GM23248 (cell line): ENCODE results near the gene MACF1. TPM values are rescaled to one million over a fixed set of nuclear protein-coding genes. Genes with fewer than 3 reads are reported as not detected.

Experiments used
- DNase-seq: peaks from one replicate; pipeline ENCODE4 v3.0.0-alpha.2; 2015
- H2AFZ ChIP-seq: fragments of 200-600 bp; sonication (generic); 2 replicates; pipeline ENCODE4 v1.6.1; 2016; ENCODE audit warnings: antibody characterized with exemption
- H3F3A ChIP-seq: fragments of 200-600 bp; sonication (generic); 2 replicates; pipeline ENCODE4 v1.6.1; 2016; ENCODE audit warnings: mild to moderate bottlenecking, antibody characterized with exemption, mixed run types; ENCODE audit not compliant: insufficient read depth
- H3K27ac ChIP-seq: fragments of 200-600 bp; sonication (generic); 2 replicates; pipeline ENCODE4 v1.5.1; 2016; ENCODE audit warnings: mild to moderate bottlenecking
- H3K27me3 ChIP-seq: fragments of 200-600 bp; sonication (generic); replicated peaks from 2 replicates; pipeline ENCODE4 v1.6.1; 2016; ENCODE audit warnings: mild to moderate bottlenecking; ENCODE audit not compliant: insufficient read depth
- H3K36me3 ChIP-seq: fragments of 200-600 bp; sonication (generic); 2 replicates; pipeline ENCODE4 v1.6.1; 2016; ENCODE audit warnings: low read depth, mild to moderate bottlenecking
- H3K4me1 ChIP-seq: fragments of 200-600 bp; sonication (generic); 2 replicates; pipeline ENCODE4 v1.6.1; 2016; ENCODE audit warnings: mild to moderate bottlenecking; ENCODE audit not compliant: insufficient read depth
- H3K4me2 ChIP-seq: fragments of 200-600 bp; sonication (generic); one replicate; pipeline ENCODE4 v1.6.1; 2016; ENCODE audit warnings: mild to moderate bottlenecking; ENCODE audit not compliant: unreplicated experiment
- H3K4me3 ChIP-seq: fragments of 200-600 bp; sonication (generic); 2 replicates; pipeline ENCODE4 v1.5.1; 2016; ENCODE audit warnings: mild to moderate bottlenecking
- H3K79me2 ChIP-seq: fragments of 200-600 bp; sonication (generic); 2 replicates; pipeline ENCODE4 v1.6.1; 2016; ENCODE audit warnings: mild to moderate bottlenecking; ENCODE audit not compliant: insufficient read depth
- H3K9ac ChIP-seq: fragments of 200-600 bp; sonication (generic); 2 replicates; pipeline ENCODE4 v1.6.1; 2016; ENCODE audit warnings: mild to moderate bottlenecking
- H3K9me2 ChIP-seq: fragments of 200-600 bp; sonication (generic); 2 replicates; pipeline ENCODE4 v1.6.1; 2016; ENCODE audit warnings: mixed run types, mild to moderate bottlenecking, moderate library complexity; ENCODE audit not compliant: insufficient read depth
- H3K9me3 ChIP-seq: fragments of 200-600 bp; sonication (generic); one replicate; pipeline ENCODE4 v1.6.1; 2017; ENCODE audit warnings: low read depth
- H4K20me1 ChIP-seq: fragments of 200-600 bp; sonication (generic); 2 replicates; pipeline ENCODE4 v1.6.0; 2016; ENCODE audit not compliant: insufficient read depth
- EZH2 ChIP-seq: fragments of 200-600 bp; sonication (generic); IDR thresholded peaks from 2 replicates; pipeline ENCODE4 v1.6.1; 2018; ENCODE audit warnings: antibody characterized with exemption, mild to moderate bottlenecking; ENCODE audit not compliant: insufficient read depth, poor library complexity, severe bottlenecking
- EZH2phosphoT487 ChIP-seq: fragments of 200-600 bp; sonication (generic); IDR thresholded peaks from 2 replicates; pipeline ENCODE4 v1.6.1; 2018; ENCODE audit warnings: antibody characterized with exemption, moderate library complexity, mild to moderate bottlenecking, low read depth; ENCODE audit not compliant: insufficient read depth
- WGBS, 2 experiments: methylation state at CpG; one replicate each; pipeline ENCODE4 v1.1.6; 2015 to 2017; ENCODE audit warnings: low lambda C conversion rate in 2 of 2, low coverage in 1 of 2; ENCODE audit errors: missing lambda C conversion rate in 2 of 2; 5-methylcytosine and 5-hydroxymethylcytosine counted together
- in situ Hi-C: fragments of 300-500 bp; cut with MboI; formaldehyde crosslinking; loops from 2 replicates; pipeline ENCODE4 v1.15.0; 2020
- polyA plus RNA-seq: library from polyadenylated mRNA; unstranded; fragments of >200 nt; fragmentation: Nextera tagmentation; extraction: Ambion mirVana; gene quantifications from 2 replicates; pipeline ENCODE4 v1.2.1, GENCODE V29; 2016
- total RNA-seq: library from RNA; depleted of rRNA; stranded (reverse); fragments of >200 nt; shearing (Covaris generic); gene quantifications from 2 replicates; pipeline ENCODE4 v1.2.3, GENCODE V29; 2014

Gene MACF1
- total and polyA plus RNA-seq, 2 experiments from 2014 or later = 55.1 to 177 TPM

DNA sequence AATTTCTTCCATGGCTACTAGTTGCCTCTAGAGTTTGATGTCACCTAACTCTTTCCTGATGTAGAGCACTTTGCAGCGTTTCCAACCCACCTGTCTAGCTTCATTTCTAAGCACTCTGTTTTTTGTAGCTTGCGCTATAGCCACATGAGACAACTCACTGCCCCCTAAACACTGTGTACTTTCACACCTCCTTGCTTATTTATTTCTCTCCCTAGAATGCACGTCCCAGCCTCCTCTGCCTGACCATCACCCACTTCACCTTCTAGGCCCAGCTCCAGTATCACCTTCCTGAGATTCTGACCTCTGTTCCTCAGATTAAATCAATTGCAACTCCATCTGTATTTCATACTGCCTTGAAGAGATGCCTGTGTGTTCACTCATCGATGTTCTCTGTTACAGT, 32.5 kb downstream of the MACF1 start:
- no peak for DNase-seq
- WGBS, 2 experiments = 81 to 85% methylated on average over 4 of the region's 4 CpGs
- peaks cover 8% of the 10 kb centered on the region; the same call in 1 of the 2 replicates for H3K4me1 ChIP-seq
- no peak overlapping the region for H3K4me2 ChIP-seq
- no peak overlapping the region for H3K4me3 ChIP-seq
- H3K79me2 ChIP-seq = peaks cover 56% of the 10 kb centered on the region
- H3K9me2 ChIP-seq = no peaks in the 10 kb centered on the region
- H3F3A ChIP-seq = peaks cover 12% of the 10 kb centered on the region
- no peak overlapping the region for H3K27ac ChIP-seq
- no peaks in the 10 kb centered on the region for H3K9me3 ChIP-seq
- peaks cover 7% of the 10 kb centered on the region; the same call in 1 of the 2 replicates for H3K36me3 ChIP-seq
- in situ Hi-C loops = no loop called here
- H3K9ac ChIP-seq = no peak overlapping the region
- H4K20me1 ChIP-seq = no peaks in the 10 kb centered on the region
- TF ChIP-seq EZH2phosphoT487 (no peak), EZH2 (no peak)
- no peak overlapping the region for H2AFZ ChIP-seq
- H3K27me3 ChIP-seq = no peaks in the 10 kb centered on the region

- Histone ChIP-seq H3K79me2 (peaks cover 68% of the 10 kb centered on the region), H3F3A (peaks cover 12% of the 10 kb centered on the region), H3K27me3 (no peaks in the 10 kb centered on the region), H3K9ac (no peak overlapping the region), H3K36me3 (peaks cover 7% of the 10 kb centered on the region; the same call in 1 of the 2 replicates), H3K9me3 (no peaks in the 10 kb centered on the region), H3K9me2 (no peaks in the 10 kb centered on the region), H4K20me1 (no peaks in the 10 kb centered on the region), H2AFZ (no peak overlapping the region), H3K4me2 (peak overlapping the region; percentile 33), H3K4me1 (peaks cover 8% of the 10 kb centered on the region; the same call in 1 of the 2 replicates), H3K4me3 (no peak overlapping the region), H3K27ac (peak overlapping the region; percentile 44)
- TF ChIP-seq EZH2phosphoT487 = no peak
- TF ChIP-seq EZH2 = no peak
- peak; percentile 89 for DNase-seq
- in situ Hi-C loops = no loop called here
- 71 to 81% methylated on average over 1 of the region's 1 CpG for WGBS, 2 experiments
These were observed 34.0 kb downstream of the MACF1 start for GRCh38 chr1:39238476-39238875.

DNA sequence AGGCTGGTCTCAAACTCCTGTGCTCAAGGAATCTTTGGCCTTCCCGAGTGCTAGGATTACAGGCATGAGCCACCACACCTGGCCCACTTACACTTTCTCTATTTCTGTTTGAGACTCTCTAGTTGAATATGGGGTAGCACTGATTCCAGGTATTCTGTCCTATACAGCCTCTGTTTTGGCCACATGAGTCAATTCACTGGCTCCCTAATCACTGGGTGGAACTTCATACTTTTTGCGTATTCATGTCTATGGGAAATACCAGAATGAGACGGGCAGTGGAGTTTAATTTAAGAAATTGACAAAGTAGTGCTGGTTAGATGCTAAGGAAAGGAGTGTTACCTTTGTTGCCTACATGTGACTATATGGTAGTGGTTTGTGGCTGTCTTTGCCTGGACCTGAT, 35.5 kb downstream of the MACF1 start:
- peaks cover 7% of the 10 kb centered on the region; the same call in 1 of the 2 replicates for H3K36me3 ChIP-seq
- H3K4me2 ChIP-seq = no peak overlapping the region
- H3F3A ChIP-seq = peaks cover 12% of the 10 kb centered on the region
- H3K4me1 ChIP-seq = peaks cover 8% of the 10 kb centered on the region; the same call in 1 of the 2 replicates
- no peak overlapping the region for H3K9ac ChIP-seq
- TF ChIP-seq EZH2 = no peak
- TF ChIP-seq EZH2phosphoT487 = no peak
- H3K9me3 ChIP-seq = no peaks in the 10 kb centered on the region
- 99 to 100% methylated on average over 3 of the region's 3 CpGs for WGBS, 2 experiments
- H3K27ac ChIP-seq = no peak overlapping the region
- DNase-seq = no peak
- no peaks in the 10 kb centered on the region for H3K27me3 ChIP-seq
- no peak overlapping the region for H3K4me3 ChIP-seq
- no peaks in the 10 kb centered on the region for H4K20me1 ChIP-seq
- in situ Hi-C loops = no loop called here
- no peaks in the 10 kb centered on the region for H3K9me2 ChIP-seq
- H2AFZ ChIP-seq = no peak overlapping the region
- H3K79me2 ChIP-seq = peaks cover 74% of the 10 kb centered on the region

DNA sequence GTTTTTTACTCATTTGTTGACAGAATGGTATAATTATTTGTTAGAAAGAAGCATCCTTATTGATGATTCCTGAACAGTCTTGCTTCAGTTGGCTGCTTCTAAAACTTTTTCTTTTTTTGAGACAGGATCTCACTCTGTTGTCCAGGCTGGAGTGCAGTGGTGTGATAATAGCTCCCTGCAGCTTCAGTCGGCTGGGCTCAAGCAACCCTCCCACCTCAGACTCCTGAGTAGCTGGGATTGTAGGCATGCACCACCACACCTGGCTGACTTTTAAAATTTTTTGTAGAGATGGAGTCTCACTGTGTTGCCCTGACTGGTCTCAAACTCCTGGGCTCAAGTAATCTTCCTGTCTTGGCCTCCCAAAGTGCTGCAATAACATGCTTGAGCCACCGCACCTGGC, 38.8 kb downstream of the MACF1 start:
- Histone ChIP-seq H3K4me1 (peaks cover 6% of the 10 kb centered on the region; the same call in 1 of the 2 replicates), H3K4me3 (no peak overlapping the region), H3K4me2 (no peak overlapping the region), H3K27me3 (no peaks in the 10 kb centered on the region), H2AFZ (no peak overlapping the region), H3K9me2 (no peaks in the 10 kb centered on the region), H3K79me2 (peaks cover 76% of the 10 kb centered on the region), H3K9me3 (no peaks in the 10 kb centered on the region), H3K9ac (no peak overlapping the region), H3F3A (peaks cover 6% of the 10 kb centered on the region), H4K20me1 (no peaks in the 10 kb centered on the region), H3K27ac (no peak overlapping the region), H3K36me3 (no peaks in the 10 kb centered on the region)
- DNase-seq = no peak
- 95 to 98% methylated on average over 2 of the region's 2 CpGs for WGBS, 2 experiments
- in situ Hi-C loops = no loop called here
- no peak for TF ChIP-seq EZH2
- TF ChIP-seq EZH2phosphoT487 = no peak
